Esophagus mucosa (tissue), 1 donor: Measurements from ENCODE around the gene AGAP1. TPM values are rescaled to one million over a fixed set of nuclear protein-coding genes. Genes with fewer than 3 reads are reported as not detected.
"Not testable (repeated sequence)": the region's sequence is repeated elsewhere in the genome, so short reads cannot be mapped to it uniquely, and the experiment has no call there.

Source experiments
- ATAC-seq: fragments of 200-7000 bp; cut with Tn5 transposase; one replicate; pipeline ENCODE4 v1.9.1; 2020
- total RNA-seq: library from RNA; stranded (reverse); gene quantifications from one replicate; pipeline ENCODE4 v1.2.4, GENCODE V29; 2023
- donor health status: DM: yes; HTN: yes; CAD: no.

Gene AGAP1
- total RNA-seq, 1 donor from 2014 or later, result 17.1 TPM

GRCh38 chr2:235745597-235745996, 251.8 kb downstream of the AGAP1 start:
- no peak for ATAC-seq

GRCh38 chr2:235746257-235746934, 252.6 kb downstream of the AGAP1 start:
- ATAC-seq, result peak; percentile 88

GRCh38 chr2:235747001-235747785, 253.3 kb downstream of the AGAP1 start:
- ATAC-seq, result peak; percentile 27

GRCh38 chr2:235747786-235748091, 253.9 kb downstream of the AGAP1 start:
- peak; percentile 69 for ATAC-seq

- no peak for ATAC-seq
Observed at GRCh38 chr2:235749121-235749770, 255.4 kb downstream of the AGAP1 start.

- no peak for ATAC-seq
Observed at GRCh38 chr2:235749771-235750160, 255.9 kb downstream of the AGAP1 start.

- no peak for ATAC-seq
Observed at GRCh38 chr2:235752846-235753245, 259.0 kb downstream of the AGAP1 start.

- ATAC-seq, result peak; percentile 60
Observed at GRCh38 chr2:235754357-235755207, 260.7 kb downstream of the AGAP1 start.

GRCh38 chr2:235756491-235756890, 262.6 kb downstream of the AGAP1 start:
- ATAC-seq, result no peak

GRCh38 chr2:235757212-235757611, 263.4 kb downstream of the AGAP1 start:
- no peak for ATAC-seq

GRCh38 chr2:235757640-235758039, 263.8 kb downstream of the AGAP1 start:
- no peak for ATAC-seq

- no peak for ATAC-seq
Observed at GRCh38 chr2:235762832-235763598, 269.2 kb downstream of the AGAP1 start.

- no peak for ATAC-seq
Observed at GRCh38 chr2:235763816-235764215, 270.0 kb downstream of the AGAP1 start.

- ATAC-seq, result not testable (repeated sequence)
Observed at GRCh38 chr2:235764478-235764877, 270.6 kb downstream of the AGAP1 start.

- no peak for ATAC-seq
Observed at GRCh38 chr2:235765181-235765820, 271.5 kb downstream of the AGAP1 start.

GRCh38 chr2:235766278-235766677, 272.4 kb downstream of the AGAP1 start:
- ATAC-seq, result peak; percentile 75

- peak; percentile 37 for ATAC-seq
Observed at GRCh38 chr2:235768606-235769005, 274.8 kb downstream of the AGAP1 start.

GRCh38 chr2:235769046-235769445, 275.2 kb downstream of the AGAP1 start:
- ATAC-seq, result peak; percentile 80

GRCh38 chr2:235770909-235771820, 277.3 kb downstream of the AGAP1 start:
- no peak for ATAC-seq

- no peak for ATAC-seq
Observed at GRCh38 chr2:235773188-235773928, 279.5 kb downstream of the AGAP1 start.
